OCI-LY3 (cell line): ENCODE data around the gene RBM33.

Experiments
- CTCF ChIP-seq: fragments of 200-600, 300-600 bp; sonication (generic); IDR thresholded peaks from 2 replicates; pipeline ENCODE4 v1.5.1; 2014; ENCODE audit warnings: antibody characterized with exemption, low read length, low read depth
- EZH2phosphoT487 ChIP-seq: fragments of 200-600 bp; shearing (Covaris generic); IDR thresholded peaks from 2 replicates; pipeline ENCODE4 v1.6.1; 2018; ENCODE audit warnings: antibody characterized with exemption, mixed run types, low read depth

GRCh38 chr7:155662343-155663043 lies 18.0 kb downstream of the RBM33 start:
- TF ChIP-seq CTCF (no peak), EZH2phosphoT487 (no peak)
